Right cardiac atrium (tissue), 5 donors: ENCODE measurements around the gene BLOC1S2. TPM values are rescaled to one million over a fixed set of nuclear protein-coding genes. Genes with fewer than 3 reads are reported as not detected.
"Not testable (repeated sequence)": the region's sequence is repeated elsewhere in the genome, so short reads cannot be mapped to it uniquely, and the experiment has no call there.

Source experiments
- ATAC-seq, 2 donors: fragments of 200-7000 bp; cut with Tn5 transposase; one replicate each; pipeline versions ENCODE4 v1.8.0 to v1.9.1; 2020; ENCODE audit warnings: moderate library complexity in 2 of 2, mild to moderate bottlenecking in 1 of 2
- DNase-seq, 3 donors: peaks; one replicate each; pipeline ENCODE4 v3.0.0-alpha.2; 2020
- H3K27ac ChIP-seq: one replicate; pipeline ENCODE4 v1.5.1; 2013; ENCODE audit warnings: mild to moderate bottlenecking, low read length, control low read depth, moderate library complexity
- H3K27me3 ChIP-seq: one replicate; pipeline ENCODE4 v1.6.1; 2013; ENCODE audit not compliant: control insufficient read depth, insufficient read depth
- H3K4me1 ChIP-seq: one replicate; pipeline ENCODE4 v1.6.1; 2013; ENCODE audit warnings: low read length; ENCODE audit not compliant: control insufficient read depth, insufficient read depth
- H3K4me3 ChIP-seq: one replicate; pipeline ENCODE4 v1.5.1; 2013; ENCODE audit warnings: low read length, control low read depth
- H3K9me3 ChIP-seq: one replicate; pipeline ENCODE4 v1.6.1; 2013; ENCODE audit warnings: low read length; ENCODE audit not compliant: control insufficient read depth
- WGBS: extraction: QIAGEN DNeasy Blood & Tissue Kit; methylation state at CpG from one replicate; pipeline ENCODE4 v1.1.7; 2013; 5-methylcytosine and 5-hydroxymethylcytosine counted together
- intact Hi-C, 4 donors: fragments of 100-400 bp; cut with DNase I; formaldehyde crosslinking; loops; one replicate each; pipeline versions ENCODE4 v1.11.0 to v1.14.0; 2022 to 2023
- polyA plus RNA-seq: library from polyadenylated mRNA; stranded (reverse); fragments of 200-250 nt; gene quantifications from one replicate; pipeline ENCODE4 v1.2.3, GENCODE V29; 2013
- total RNA-seq, 4 donors: library from RNA; stranded (reverse); fragmentation: NEBNext Ultra II Directional; extraction: Animal tissue kit (Norgen Biotek cat#: 25700); gene quantifications; one replicate each; pipeline ENCODE4 v1.2.1, GENCODE V29; 2021
- donor health status: healthy with polysubstance abuse.
- donor health status: DM: no; HTN: yes; CAD: no.
- donor health status: DM: no; HTN: no; CAD: no.
- donor health status: DM: no; HTN: yes; CAD: no; lungs with severe emphysema.
- donor health status: DM: yes; HTN: yes; CAD: no.

The BLOC1S2 gene
- total and polyA plus RNA-seq, 5 donors: 18.6 to 26.8 (median 23.0) TPM

DNA sequence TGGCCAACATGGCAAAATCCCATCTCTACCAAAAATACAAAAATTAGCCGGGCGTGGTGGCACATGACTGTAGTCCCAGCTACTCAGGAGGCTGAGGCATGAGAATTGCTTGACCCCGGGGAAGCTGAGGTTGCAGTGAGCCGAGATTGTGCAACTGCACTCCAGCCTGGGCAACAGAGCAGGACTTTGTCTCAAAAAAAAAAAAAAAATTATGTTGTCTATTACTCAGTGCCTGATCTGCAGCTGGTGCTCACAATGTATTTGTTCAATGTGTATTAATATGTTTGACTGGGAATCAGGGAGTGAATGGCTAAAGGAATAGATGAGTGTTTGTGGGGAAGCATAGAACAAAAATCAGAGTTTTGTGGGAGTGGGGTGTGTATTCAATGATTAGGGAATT lies 5.8 kb upstream of the BLOC1S2 start:
- intact Hi-C loops, H3K27ac ChIP-seq, H3K4me3 ChIP-seq, H3K9me3 ChIP-seq, H3K4me1 ChIP-seq, H3K27me3 ChIP-seq: not testable (repeated sequence)
- ATAC-seq (peak in 1 of 2 donors; percentile 6), DNase-seq (peak; percentile 50 to 68 (median 59))
- WGBS: 68% methylated on average over 4 of the region's 4 CpGs

DNA sequence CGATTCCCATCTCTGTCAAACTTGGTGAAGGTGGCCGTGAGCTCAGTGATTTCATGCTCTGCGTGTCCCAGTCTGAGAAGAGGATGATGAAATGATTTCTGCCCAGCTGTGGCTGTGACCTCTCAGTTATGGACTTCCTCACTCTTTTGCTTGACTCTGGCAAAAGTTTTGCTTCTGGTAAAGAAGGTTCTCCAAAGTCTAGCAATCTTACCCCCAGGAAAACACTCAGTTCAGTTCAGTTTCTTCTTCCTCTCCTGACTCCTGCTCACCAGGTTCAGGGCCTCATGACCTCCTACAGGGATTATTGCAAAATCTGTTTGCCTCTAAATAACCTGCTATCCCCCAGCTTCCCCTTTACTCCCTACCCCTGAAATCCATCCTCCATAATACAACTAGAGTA lies 4.9 kb upstream of the BLOC1S2 start:
- ATAC-seq: no peak
- no peaks in the 10 kb centered on the region for H3K4me1 ChIP-seq
- H3K4me3 ChIP-seq: no peak overlapping the region
- DNase-seq: no peak
- H3K9me3 ChIP-seq: no peaks in the 10 kb centered on the region
- intact Hi-C loops: no loop called here
- H3K27ac ChIP-seq: no peak overlapping the region
- WGBS: 62% methylated on average over 3 of the region's 3 CpGs
- no peaks in the 10 kb centered on the region for H3K27me3 ChIP-seq

DNA sequence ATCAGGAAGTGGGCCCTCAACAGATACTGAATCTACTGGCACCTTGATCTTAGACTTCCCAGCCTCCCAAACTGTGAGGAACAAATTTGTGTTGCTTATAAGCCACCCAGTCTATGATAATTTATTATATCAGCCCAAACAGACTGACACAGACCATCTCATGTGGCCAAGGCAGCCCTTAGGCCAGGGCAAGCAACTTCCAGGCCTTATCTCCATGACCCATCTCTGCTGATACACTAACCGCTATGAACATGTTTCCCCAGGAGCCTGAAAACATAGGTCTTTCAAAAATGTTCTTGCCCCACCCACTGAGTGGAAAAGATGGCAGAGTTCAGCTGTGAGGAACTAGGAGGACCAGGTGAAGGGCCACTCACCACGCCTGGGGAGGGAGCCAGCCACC lies 3.2 kb upstream of the BLOC1S2 start:
- no peak overlapping the region for H3K27ac ChIP-seq
- intact Hi-C loops: no loop called here
- H3K9me3 ChIP-seq: no peaks in the 10 kb centered on the region
- ATAC-seq (no peak), DNase-seq (no peak)
- no peak overlapping the region for H3K4me3 ChIP-seq
- no peaks in the 10 kb centered on the region for H3K4me1 ChIP-seq
- no peaks in the 10 kb centered on the region for H3K27me3 ChIP-seq
- WGBS: 75% methylated on average over 2 of the region's 2 CpGs

DNA sequence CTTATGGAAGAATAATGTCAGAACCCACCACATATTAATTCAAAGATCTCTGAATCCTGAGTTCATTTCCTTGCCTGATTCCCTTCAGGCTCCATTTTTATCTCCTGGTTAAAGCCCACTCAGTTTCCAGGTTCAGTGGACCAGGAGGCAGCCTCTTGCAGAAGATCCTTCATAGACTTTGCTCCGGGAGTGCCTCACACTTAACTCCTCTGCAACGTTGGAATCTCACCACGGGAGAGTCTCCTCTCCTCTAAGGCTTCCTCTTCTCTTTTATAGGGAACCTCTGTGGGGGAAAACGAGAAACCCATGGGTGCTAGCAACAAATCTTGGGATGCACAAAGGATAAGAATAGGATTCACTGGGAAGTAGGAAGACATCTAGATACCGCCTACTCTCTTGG lies 1.7 kb upstream of the BLOC1S2 start:
- no peak for ATAC-seq
- 83% methylated on average over 5 of the region's 5 CpGs for WGBS
- Histone ChIP-seq H3K4me1 (no peaks in the 10 kb centered on the region), H3K4me3 (no peak overlapping the region), H3K9me3 (no peaks in the 10 kb centered on the region), H3K27ac (no peak overlapping the region), H3K27me3 (no peaks in the 10 kb centered on the region)
- DNase-seq: no peak
- intact Hi-C loops: no loop called here

- Histone ChIP-seq H3K4me1 (no peaks in the 10 kb centered on the region), H3K4me3 (no peak overlapping the region), H3K27me3 (no peaks in the 10 kb centered on the region), H3K27ac (no peak overlapping the region), H3K9me3 (no peaks in the 10 kb centered on the region)
- DNase-seq: no peak
- intact Hi-C loops: no loop called here
- 98% methylated on average over 6 of the region's 6 CpGs for WGBS
- no peak for ATAC-seq
These were observed 1.3 kb upstream of the BLOC1S2 start for GRCh38 chr10:100287756-100288155.

DNA sequence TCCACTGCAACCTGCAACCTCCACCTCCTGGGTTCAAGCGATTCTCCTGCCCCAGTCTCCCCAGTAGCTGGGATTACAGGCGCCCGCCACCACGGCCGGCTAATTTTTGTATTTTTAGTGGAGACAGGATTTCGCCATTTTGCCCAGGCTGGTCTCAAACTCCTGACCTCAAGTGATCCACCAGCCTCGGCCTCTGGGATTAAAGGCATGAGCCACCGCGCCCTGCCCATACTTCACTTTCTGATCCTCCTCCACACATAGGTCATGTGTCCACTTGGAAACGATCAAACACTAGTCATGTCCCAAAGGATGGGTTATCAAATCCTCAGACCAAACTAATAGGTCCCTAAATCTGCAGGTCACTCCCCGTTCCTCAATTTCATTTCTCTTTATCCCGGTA lies 1.2 kb downstream of the BLOC1S2 start:
- H3K9me3 ChIP-seq, H3K27me3 ChIP-seq, DNase-seq, H3K4me1 ChIP-seq, ATAC-seq, intact Hi-C loops: not testable (repeated sequence)
- WGBS: 87% methylated on average over 12 of the region's 12 CpGs
- peak overlapping the region; percentile 56 for H3K4me3 ChIP-seq
- H3K27ac ChIP-seq: peak overlapping the region; percentile 55

- H3K27me3 ChIP-seq: no peaks in the 10 kb centered on the region
- no peak overlapping the region for H3K4me3 ChIP-seq
- WGBS: 97% methylated on average over 3 of the region's 3 CpGs
- H3K4me1 ChIP-seq: no peaks in the 10 kb centered on the region
- no peak for DNase-seq
- ATAC-seq: no peak
- H3K9me3 ChIP-seq: no peaks in the 10 kb centered on the region
- no peak overlapping the region for H3K27ac ChIP-seq
- intact Hi-C loops: no loop called here
These were observed 3.6 kb downstream of the BLOC1S2 start for GRCh38 chr10:100282907-100283306.

DNA sequence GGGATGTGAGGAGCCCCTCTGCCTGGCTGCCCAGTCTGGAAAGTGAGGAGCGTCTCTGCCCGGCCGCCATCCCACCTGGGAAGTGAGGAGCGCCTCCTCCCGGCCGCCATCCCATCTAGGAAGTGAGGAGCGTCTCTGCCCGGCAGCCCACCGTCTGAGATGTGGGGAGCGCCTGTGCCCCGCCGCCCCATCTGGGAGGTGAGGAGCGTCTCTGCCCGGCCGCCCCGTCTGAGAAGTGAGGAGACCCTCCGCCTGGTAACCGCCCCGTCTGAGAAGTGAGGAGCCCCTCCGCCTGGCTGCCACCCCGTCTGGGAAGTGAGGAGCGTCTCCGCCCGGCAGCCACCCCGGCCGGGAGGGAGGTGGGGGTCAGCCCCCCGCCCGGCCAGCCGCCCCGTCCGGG lies 9.5 kb downstream of the BLOC1S2 start:
- H3K9me3 ChIP-seq, ATAC-seq, H3K27me3 ChIP-seq, H3K27ac ChIP-seq, H3K4me1 ChIP-seq, intact Hi-C loops, H3K4me3 ChIP-seq, DNase-seq: not testable (repeated sequence)
- WGBS: 90% methylated on average over 18 of the region's 31 CpGs

- ATAC-seq (peak; percentile 94 to 96), DNase-seq (peak; percentile 86 to 94 (median 92))
- Histone ChIP-seq H3K27ac (peak within 1 kb of the TSS; percentile 68), H3K9me3 (no peaks in the 10 kb centered on the region), H3K4me1 (peaks cover 2% of the 10 kb centered on the region), H3K27me3 (no peaks in the 10 kb centered on the region), H3K4me3 (peak within 1 kb of the TSS; percentile 94)
- intact Hi-C loops: no loop called here
- 2% methylated on average over 49 of the region's 49 CpGs for WGBS
These were observed 19.0 kb downstream of the BLOC1S2 start, which contains the start of gene CWF19L1 for GRCh38 chr10:100267239-100268104. Gene CWF19L1 (minus strand): TSS chr10:100267638. CDS start chr10:100267593, 45 bp downstream.

DNA sequence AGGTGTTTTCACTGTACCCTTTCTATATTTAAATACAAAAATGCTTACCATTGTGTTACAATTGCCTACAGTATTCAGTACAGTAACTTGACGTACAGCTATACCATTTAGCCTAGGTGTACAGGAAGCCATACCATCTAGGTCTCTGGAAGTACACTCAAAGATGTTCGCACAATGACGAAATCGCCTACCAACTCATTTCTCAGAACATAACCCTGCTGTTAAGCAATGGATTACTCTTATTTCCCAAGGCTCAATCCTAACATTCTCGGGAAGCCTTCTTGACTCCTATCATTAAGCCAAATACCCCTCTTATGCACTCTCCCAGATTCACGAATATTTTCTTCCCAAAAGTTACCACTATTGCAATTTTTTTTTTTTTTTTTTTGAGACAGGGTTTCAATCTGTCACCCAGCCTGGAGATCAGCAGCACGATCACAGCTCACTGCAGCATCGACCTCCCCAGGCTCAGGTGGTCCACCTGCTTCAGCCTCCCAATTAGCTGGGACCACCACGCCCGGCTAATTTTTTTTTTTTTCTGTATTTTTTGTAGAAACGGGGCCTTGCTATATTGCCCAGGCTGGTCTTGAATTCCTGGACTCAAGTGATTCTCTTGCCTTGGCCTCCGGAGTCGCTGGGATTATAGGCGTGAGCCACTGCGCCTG lies 20.5 kb downstream of the BLOC1S2 start:
- H3K9me3 ChIP-seq: no peaks in the 10 kb centered on the region
- DNase-seq (no peak), ATAC-seq (no peak)
- H3K4me1 ChIP-seq: peaks cover 2% of the 10 kb centered on the region
- H3K4me3 ChIP-seq: no peak overlapping the region
- WGBS: 93% methylated on average over 15 of the region's 15 CpGs
- intact Hi-C loops: no loop called here
- no peaks in the 10 kb centered on the region for H3K27me3 ChIP-seq
- H3K27ac ChIP-seq: no peak overlapping the region

- WGBS: 92% methylated on average over 3 of the region's 3 CpGs
- Histone ChIP-seq H3K27me3 (no peaks in the 10 kb centered on the region), H3K4me1 (no peaks in the 10 kb centered on the region), H3K9me3 (no peaks in the 10 kb centered on the region), H3K27ac (no peak overlapping the region), H3K4me3 (no peak overlapping the region)
- DNase-seq: no peak
- no peak for ATAC-seq
- intact Hi-C loops: no loop called here
These were observed 32.3 kb downstream of the BLOC1S2 start for GRCh38 chr10:100254191-100254590.
